Ovary (tissue), 9 donors: ENCODE measurements around the gene PDE4D. TPM values are rescaled to one million over a fixed set of nuclear protein-coding genes. Genes with fewer than 3 reads are reported as not detected.

Source experiments
- DNase-seq, 5 donors: peaks; one replicate each; pipeline ENCODE4 v3.0.0-alpha.2; 2019 to 2020
- H3K27ac ChIP-seq, 2 donors: fragments of 200-600 bp; one replicate each; pipeline versions ENCODE4 v1.5.1 to v1.8.0; 2019 to 2022
- H3K27me3 ChIP-seq: fragments of 200-600 bp; one replicate; pipeline ENCODE4 v1.8.0; 2022
- H3K36me3 ChIP-seq: fragments of 200-600 bp; sonication (generic); one replicate; pipeline ENCODE4 v1.5.1; 2019
- H3K4me1 ChIP-seq: one replicate; pipeline ENCODE4 v1.8.1; 2013; ENCODE audit warnings: mild to moderate bottlenecking, moderate library complexity; ENCODE audit not compliant: insufficient read depth
- H3K4me3 ChIP-seq: fragments of 200-600 bp; sonication (generic); one replicate; pipeline ENCODE4 v1.5.1; 2017
- H3K9me3 ChIP-seq, 2 donors: fragments of 200-600 bp in 1 of 2; sonication (generic) in 1 of 2; one replicate each; pipeline versions ENCODE4 v1.5.1 to v1.8.1; 2013 to 2019; ENCODE audit warnings: mild to moderate bottlenecking in 1 of 2, moderate library complexity in 1 of 2
- EP300 ChIP-seq: sonication (generic); formaldehyde crosslinking; IDR thresholded peaks from one replicate; pipeline ENCODE4 v1.6.1; 2017; ENCODE audit warnings: antibody characterized with exemption
- POLR2A ChIP-seq: fragments of 450-650 bp; IDR thresholded peaks from one replicate; pipeline ENCODE4 v1.6.1; 2017; ENCODE audit warnings: antibody characterized with exemption, mild to moderate bottlenecking, moderate library complexity
- WGBS, 3 donors: extraction: QIAGEN DNeasy Blood & Tissue Kit in 1 of 3; methylation state at CpG; one replicate each; pipeline versions ENCODE4 v1.1.5 to v1.1.7; 2013 to 2017; 5-methylcytosine and 5-hydroxymethylcytosine counted together
- intact Hi-C, 4 donors: fragments of 100-400 bp; cut with DNase I; formaldehyde crosslinking; loops; one replicate each; pipeline versions ENCODE4 v1.11.0 to v1.15.1; 2022 to 2023
- polyA plus RNA-seq, 2 donors: library from polyadenylated mRNA; stranded (reverse); fragments of 200-250 nt in 1 of 2; fragments of 350-450 nt in 1 of 2; fragmentation: Illumina TruSeq in 1 of 2; extraction: RNeasy Lipid Tissue Mini Kit (QIAGEN cat#74804) in 1 of 2; gene quantifications; one replicate each; pipeline ENCODE4 v1.2.3, GENCODE V29; 2013 to 2014
- total RNA-seq, 7 donors: library from RNA; depleted of rRNA in 2 of 7; stranded (reverse); fragments of >200 nt in 2 of 7; fragmentation: NEBNext Ultra II Directional in 3 of 7; extraction: Animal tissue kit (Norgen Biotek cat#: 25700) in 3 of 7; gene quantifications; one replicate each; pipeline versions ENCODE4 v1.1.0 to v1.2.4, GENCODE V29; 2016 to 2023
- TF ChIP-seq, protein P1 (sequence below), 3 donors: fragments of 450-650 bp in 2 of 3; fragments of 200-600 bp in 1 of 3; IDR thresholded peaks; one replicate each; pipeline versions ENCODE4 v1.5.1 to v1.8.0; 2016 to 2022; ENCODE audit warnings: antibody characterized with exemption in 3 of 3, mild to moderate bottlenecking in 1 of 3
- donor health status: DM: no; HTN: no; CAD: no; lungs with moderate emphysema.
- donor health status: DM: no; HTN: no; CAD: no.
- donor health status: Bipolar disorder and iron deficiency.
- donor health status: DM: yes; HTN: yes; CAD: no.
- donor health status: DM: no; HTN: no; CAD: no.
- donor health status: DM: yes; HTN: yes; CAD: no.

Gene PDE4D
- total and polyA plus RNA-seq, 9 donors = 1.3 to 67.6 (median 8.4) TPM

- 44 to 51% (median 50%) methylated on average over 5 of the region's 5 CpGs for WGBS, 3 donors
- no peak overlapping the region for H3K4me3 ChIP-seq
- peak in 1 of 5 donors; percentile 31 for DNase-seq
- no peak for TF ChIP-seq EP300
- TF ChIP-seq, protein P1, sequence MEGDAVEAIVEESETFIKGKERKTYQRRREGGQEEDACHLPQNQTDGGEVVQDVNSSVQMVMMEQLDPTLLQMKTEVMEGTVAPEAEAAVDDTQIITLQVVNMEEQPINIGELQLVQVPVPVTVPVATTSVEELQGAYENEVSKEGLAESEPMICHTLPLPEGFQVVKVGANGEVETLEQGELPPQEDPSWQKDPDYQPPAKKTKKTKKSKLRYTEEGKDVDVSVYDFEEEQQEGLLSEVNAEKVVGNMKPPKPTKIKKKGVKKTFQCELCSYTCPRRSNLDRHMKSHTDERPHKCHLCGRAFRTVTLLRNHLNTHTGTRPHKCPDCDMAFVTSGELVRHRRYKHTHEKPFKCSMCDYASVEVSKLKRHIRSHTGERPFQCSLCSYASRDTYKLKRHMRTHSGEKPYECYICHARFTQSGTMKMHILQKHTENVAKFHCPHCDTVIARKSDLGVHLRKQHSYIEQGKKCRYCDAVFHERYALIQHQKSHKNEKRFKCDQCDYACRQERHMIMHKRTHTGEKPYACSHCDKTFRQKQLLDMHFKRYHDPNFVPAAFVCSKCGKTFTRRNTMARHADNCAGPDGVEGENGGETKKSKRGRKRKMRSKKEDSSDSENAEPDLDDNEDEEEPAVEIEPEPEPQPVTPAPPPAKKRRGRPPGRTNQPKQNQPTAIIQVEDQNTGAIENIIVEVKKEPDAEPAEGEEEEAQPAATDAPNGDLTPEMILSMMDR (IDR thresholded peaks at IDR 0.05) = peak in 2 of 3 donors; percentile 16 to 68
- no peaks in the 10 kb centered on the region for H3K9me3 ChIP-seq
- H3K27ac ChIP-seq = no peak overlapping the region
- H3K4me1 ChIP-seq = no peaks in the 10 kb centered on the region
- no peaks in the 10 kb centered on the region for H3K27me3 ChIP-seq
- no peaks in the 10 kb centered on the region for H3K36me3 ChIP-seq
- intact Hi-C loops = loop anchor here in 1 of 4 donors (10.0 kb wide), 1 partner anchor 300 kb away; no protein-coding TSS in a partner anchor
These were observed 719.2 kb downstream of the PDE4D start for GRCh38 chr5:59174248-59174844.

DNA sequence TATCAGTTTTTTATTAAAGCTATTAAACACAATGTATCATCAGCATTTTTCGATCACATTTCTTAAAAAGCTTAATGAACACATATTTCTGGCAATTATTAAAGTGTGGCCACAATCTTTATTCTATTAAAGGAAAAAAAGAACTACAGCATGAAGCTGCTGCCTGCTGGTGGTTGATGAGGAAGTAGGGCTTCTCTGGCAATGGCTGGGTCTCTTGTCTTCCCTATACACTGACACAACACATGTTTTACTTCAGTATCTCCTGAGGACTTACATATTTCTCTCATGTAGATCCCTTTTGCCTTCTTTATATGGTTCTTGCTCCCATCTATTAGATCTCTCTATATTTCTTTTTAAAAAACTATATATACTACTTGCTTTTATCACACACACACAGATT is 719.9 kb downstream of the PDE4D start:
- DNase-seq = no peak
- H3K9me3 ChIP-seq = no peaks in the 10 kb centered on the region
- H3K27me3 ChIP-seq = no peaks in the 10 kb centered on the region
- 84 to 94% (median 85%) methylated on average over 1 of the region's 1 CpG for WGBS, 3 donors
- TF ChIP-seq EP300 (no peak), POLR2A (no peak)
- TF ChIP-seq, protein P1 (IDR thresholded peaks at IDR 0.05) = no peak
- no peaks in the 10 kb centered on the region for H3K4me1 ChIP-seq
- intact Hi-C loops = loop anchor here in 1 of 4 donors (10.0 kb wide), 1 partner anchor 299 kb away; no protein-coding TSS in a partner anchor
- no peak overlapping the region for H3K27ac ChIP-seq
- H3K4me3 ChIP-seq = no peak overlapping the region
- H3K36me3 ChIP-seq = no peaks in the 10 kb centered on the region

GRCh38 chr5:59171131-59171530 is 722.4 kb downstream of the PDE4D start:
- intact Hi-C loops = loop anchor here in 1 of 4 donors (10.0 kb wide), 1 partner anchor 296 kb away; no protein-coding TSS in a partner anchor
- Histone ChIP-seq H3K4me1 (no peaks in the 10 kb centered on the region), H3K4me3 (no peak overlapping the region), H3K9me3 (no peaks in the 10 kb centered on the region), H3K27ac (no peak overlapping the region), H3K36me3 (no peaks in the 10 kb centered on the region), H3K27me3 (no peaks in the 10 kb centered on the region)
- TF ChIP-seq EP300 (no peak), POLR2A (no peak)
- TF ChIP-seq, protein P1 (IDR thresholded peaks at IDR 0.05) = no peak
- DNase-seq = no peak
- 91 to 94% (median 93%) methylated on average over 2 of the region's 2 CpGs for WGBS, 3 donors

- no peak overlapping the region for H3K27ac ChIP-seq
These were observed 723.8 kb downstream of the PDE4D start for GRCh38 chr5:59169768-59170150.

More at GRCh38 chr5:59169768-59170150, 723.8 kb downstream of the PDE4D start:
- no peaks in the 10 kb centered on the region for H3K27me3 ChIP-seq
- DNase-seq = no peak
- 83 to 100% (median 100%) methylated on average over 1 of the region's 1 CpG for WGBS, 3 donors
- H3K9me3 ChIP-seq = no peaks in the 10 kb centered on the region
- no peaks in the 10 kb centered on the region for H3K36me3 ChIP-seq
- no peaks in the 10 kb centered on the region for H3K4me1 ChIP-seq
- TF ChIP-seq, protein P1 (IDR thresholded peaks at IDR 0.05) = no peak
- TF ChIP-seq EP300 (no peak), POLR2A (no peak)
- H3K4me3 ChIP-seq = no peak overlapping the region
- intact Hi-C loops = loop anchor here in 1 of 4 donors (10.0 kb wide), 1 partner anchor 295 kb away; no protein-coding TSS in a partner anchor
